Occipital lobe (tissue), 2 donors: ENCODE data around the gene RNF11. TPM values are rescaled to one million over a fixed set of nuclear protein-coding genes. Genes with fewer than 3 reads are reported as not detected.

ENCODE experiments used
- DNase-seq: peaks from one replicate; lab custom pipeline; 2025; lab: John Stamatoyannopoulos, UW
- total RNA-seq: library from RNA; depleted of rRNA; stranded (reverse); fragments of >200 nt; gene quantifications from one replicate; pipeline ENCODE4 v1.2.3, GENCODE V29; 2014

The RNF11 gene
- total RNA-seq, 1 donor from 2014 or later = 148 TPM

DNA sequence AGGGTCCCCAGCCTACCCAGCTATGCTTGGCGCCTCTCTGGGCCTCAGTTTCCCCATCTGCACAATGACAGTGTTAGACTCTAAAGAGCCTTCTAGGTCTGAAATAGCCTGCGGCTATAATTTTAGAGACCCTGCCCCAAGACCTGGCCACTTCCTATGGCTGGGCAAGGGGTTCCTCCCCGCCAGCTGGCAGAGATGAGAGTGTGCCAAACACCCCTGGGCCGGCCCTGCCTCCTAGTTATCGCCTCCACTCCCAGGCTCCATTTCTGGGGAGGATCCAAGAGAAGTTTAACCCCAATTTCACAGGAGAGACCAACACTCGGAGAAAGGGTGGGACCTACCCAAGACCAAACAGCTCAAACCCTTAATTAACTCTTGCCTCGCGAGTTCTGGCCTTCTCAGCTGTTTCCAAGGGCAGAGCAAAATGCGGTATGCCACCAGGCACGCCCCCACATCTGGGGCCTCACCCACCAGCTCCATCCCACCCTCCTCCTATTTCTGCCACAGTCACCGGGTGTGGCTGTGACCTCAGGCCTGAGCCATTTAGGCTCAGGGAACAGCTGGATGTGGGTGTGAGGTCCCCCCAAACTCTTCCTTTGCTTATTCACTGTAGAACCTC, 58.6 kb downstream of the RNF11 start:
- DNase-seq = no peak

GRCh38 chr1:51295926-51296325, 59.9 kb downstream of the RNF11 start:
- DNase-seq = no peak

- DNase-seq = peak; percentile 72
These were observed 60.6 kb downstream of the RNF11 start for GRCh38 chr1:51296383-51297357.

DNA sequence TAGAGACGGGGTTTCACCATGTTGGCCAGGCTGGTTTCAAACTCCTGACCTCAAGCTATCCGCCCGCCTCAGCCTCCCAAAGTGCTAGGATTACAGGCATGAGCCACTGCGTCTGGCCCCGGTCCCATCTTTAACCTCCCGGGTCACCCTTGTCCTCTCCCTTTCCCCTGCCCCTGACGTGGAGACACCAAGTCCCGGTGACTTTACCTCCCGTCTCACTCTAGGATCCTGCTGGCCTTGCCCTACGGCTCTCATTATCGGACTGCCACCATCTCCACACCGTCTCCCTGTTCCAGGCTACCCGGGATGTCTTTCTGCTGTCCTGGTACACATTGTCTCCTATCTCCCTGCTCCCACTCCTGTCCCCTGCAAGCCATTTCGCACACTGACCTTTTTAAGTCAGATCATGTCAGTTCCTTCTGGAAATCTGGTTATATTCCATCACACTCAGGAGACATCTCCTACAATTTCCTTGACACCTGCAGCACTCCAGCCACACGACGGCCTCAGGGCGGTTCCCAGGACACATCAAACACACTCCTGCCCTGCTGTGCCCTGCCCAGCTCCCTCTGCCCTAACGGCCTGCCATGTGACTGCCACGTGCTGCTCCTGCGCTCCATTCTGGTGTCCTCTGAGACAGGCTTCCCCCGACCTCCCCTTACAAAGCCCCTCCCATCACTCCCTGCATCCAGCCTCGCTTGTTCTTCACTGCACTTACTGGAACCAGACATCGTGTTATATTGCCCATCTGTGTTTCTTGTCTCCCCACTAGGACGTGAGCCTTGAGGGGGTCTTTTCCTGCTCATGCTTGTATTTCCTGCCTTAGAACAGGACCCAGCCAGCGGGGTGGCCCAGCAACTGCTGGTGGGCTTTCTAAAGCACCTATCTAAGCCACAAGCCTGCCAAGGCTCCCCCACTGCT, 61.6 kb downstream of the RNF11 start:
- DNase-seq = no peak

- DNase-seq = no peak
These were observed 62.2 kb downstream of the RNF11 start for GRCh38 chr1:51298322-51298705.

GRCh38 chr1:51299185-51299885, 63.3 kb downstream of the RNF11 start:
- no peak for DNase-seq

- DNase-seq = no peak
These were observed 64.1 kb downstream of the RNF11 start for GRCh38 chr1:51299981-51300670.

- DNase-seq = no peak
These were observed 65.2 kb downstream of the RNF11 start for GRCh38 chr1:51301152-51301843.

GRCh38 chr1:51301844-51302162, 65.7 kb downstream of the RNF11 start:
- DNase-seq = no peak

- DNase-seq = no peak
These were observed 66.2 kb downstream of the RNF11 start for GRCh38 chr1:51302270-51302669.

GRCh38 chr1:51302746-51303145, 66.7 kb downstream of the RNF11 start:
- no peak for DNase-seq

- DNase-seq = no peak
These were observed 67.2 kb downstream of the RNF11 start for GRCh38 chr1:51303315-51303714.

- no peak for DNase-seq
These were observed 67.7 kb downstream of the RNF11 start for GRCh38 chr1:51303751-51304251.

GRCh38 chr1:51304360-51304759, 68.3 kb downstream of the RNF11 start:
- DNase-seq = no peak

DNA sequence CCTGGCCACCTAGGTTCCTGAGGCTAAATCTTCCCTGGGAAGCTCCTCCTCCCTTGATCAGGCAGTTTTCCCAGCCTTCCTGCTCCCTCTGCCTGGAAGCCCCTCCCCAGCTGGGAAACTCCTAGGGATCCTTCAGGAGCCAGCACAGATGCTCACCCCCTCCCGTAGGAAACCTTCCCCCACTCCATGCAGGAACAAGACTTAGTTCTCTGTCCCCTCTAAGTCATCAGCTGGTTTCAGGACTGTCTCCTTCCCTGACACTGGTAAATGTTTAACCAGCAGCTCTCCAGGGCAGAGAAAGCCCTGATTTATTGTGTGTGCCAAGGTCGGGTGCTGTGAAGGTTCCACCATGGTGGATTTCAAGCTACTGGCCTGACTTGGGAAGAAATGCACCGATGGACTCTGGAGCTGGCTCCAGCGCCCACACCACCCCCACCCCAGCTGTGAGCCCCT, 69.3 kb downstream of the RNF11 start:
- DNase-seq = no peak

- DNase-seq = no peak
These were observed 70.9 kb downstream of the RNF11 start for GRCh38 chr1:51306950-51307349.

DNA sequence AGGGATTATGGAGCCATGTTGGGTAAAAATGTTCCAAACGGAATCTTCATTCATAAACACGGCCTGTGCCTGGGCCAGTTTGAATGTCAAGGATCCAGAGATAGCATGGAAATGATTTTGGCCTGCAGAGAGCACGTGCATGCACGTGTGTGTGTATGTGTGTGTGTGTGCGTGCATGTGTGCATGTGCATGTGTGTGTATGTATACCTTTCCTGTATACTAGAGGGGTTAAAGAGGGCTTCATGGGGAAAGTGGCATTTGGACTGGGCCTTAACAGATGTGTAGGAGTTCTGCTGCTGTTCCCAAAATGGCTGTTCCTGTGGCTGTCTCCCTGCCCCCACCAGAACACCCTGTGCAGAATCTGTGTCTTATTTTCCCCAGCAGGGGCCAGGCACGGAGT, 72.6 kb downstream of the RNF11 start:
- no peak for DNase-seq

GRCh38 chr1:51309291-51309690, 73.2 kb downstream of the RNF11 start:
- DNase-seq = no peak

GRCh38 chr1:51310871-51311613, 75.0 kb downstream of the RNF11 start:
- DNase-seq = no peak
